ENCODE measurements around the gene KIAA1671. TPM values are rescaled to one million over a fixed set of nuclear protein-coding genes. Genes with fewer than 3 reads are reported as not detected.

Gene KIAA1671
- total RNA-seq, 1 experiment from 2014 or later, result 12.8 TPM

DNA sequence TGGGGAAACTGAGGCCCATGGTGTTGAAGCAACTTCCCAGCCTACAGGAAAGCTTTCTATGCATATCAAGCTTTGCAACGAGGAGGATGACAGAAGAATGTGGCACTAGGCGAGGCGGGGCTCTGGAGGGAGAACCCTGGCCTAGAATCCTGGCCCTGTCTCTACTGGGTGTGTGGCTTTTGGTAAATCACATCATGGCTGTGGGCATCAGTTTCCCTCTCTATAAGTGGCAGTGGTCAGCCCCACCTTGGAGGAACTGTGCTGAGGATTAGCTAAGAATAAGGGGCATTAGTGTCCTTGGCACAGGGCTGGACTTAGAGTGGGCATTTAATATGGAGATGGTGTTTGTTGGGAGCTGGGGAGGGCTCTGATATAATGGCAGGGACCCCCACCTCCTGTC, 124.5 kb downstream of the KIAA1671 start:
- Histone ChIP-seq H3K27me3 (replicated peaks; ENCODE audit: insufficient read depth, low read depth, low read length, poor library complexity) (no peaks in the 10 kb centered on the region), H3K9me3 (ENCODE audit: low read depth, low read length, poor library complexity, severe bottlenecking) (no peaks in the 10 kb centered on the region), H3K27ac (ENCODE audit: low read depth, low read length, poor library complexity, severe bottlenecking) (no peak overlapping the region), H3K4me3 (ENCODE audit: low read depth, low read length, poor library complexity, severe bottlenecking) (no peak overlapping the region), H3K36me3 (ENCODE audit: insufficient read depth, low read length, poor library complexity, severe bottlenecking) (no peaks in the 10 kb centered on the region), H3K4me1 (ENCODE audit: insufficient read depth, low read length, poor library complexity, severe bottlenecking) (no peaks in the 10 kb centered on the region)
- intact Hi-C loops (cut with micrococcal nuclease; ENCODE audit: unreplicated experiment), result loop anchor here (10.0 kb wide), 1 partner anchor 258 kb away; no protein-coding TSS in a partner anchor
- BruUV-seq (replicated peaks), result no TSS peak
- ChIA-PET CTCF (no interaction called here), POLR2A (ENCODE audit: low non-redundant PET) (interaction anchor here (0.6 kb wide), 1 partner anchor 664 kb away, joined by 5 read pairs; no protein-coding TSS in a partner anchor)
- DNase-seq (ENCODE audit: low spot score), result no peak
- TF ChIP-seq, protein P1, sequence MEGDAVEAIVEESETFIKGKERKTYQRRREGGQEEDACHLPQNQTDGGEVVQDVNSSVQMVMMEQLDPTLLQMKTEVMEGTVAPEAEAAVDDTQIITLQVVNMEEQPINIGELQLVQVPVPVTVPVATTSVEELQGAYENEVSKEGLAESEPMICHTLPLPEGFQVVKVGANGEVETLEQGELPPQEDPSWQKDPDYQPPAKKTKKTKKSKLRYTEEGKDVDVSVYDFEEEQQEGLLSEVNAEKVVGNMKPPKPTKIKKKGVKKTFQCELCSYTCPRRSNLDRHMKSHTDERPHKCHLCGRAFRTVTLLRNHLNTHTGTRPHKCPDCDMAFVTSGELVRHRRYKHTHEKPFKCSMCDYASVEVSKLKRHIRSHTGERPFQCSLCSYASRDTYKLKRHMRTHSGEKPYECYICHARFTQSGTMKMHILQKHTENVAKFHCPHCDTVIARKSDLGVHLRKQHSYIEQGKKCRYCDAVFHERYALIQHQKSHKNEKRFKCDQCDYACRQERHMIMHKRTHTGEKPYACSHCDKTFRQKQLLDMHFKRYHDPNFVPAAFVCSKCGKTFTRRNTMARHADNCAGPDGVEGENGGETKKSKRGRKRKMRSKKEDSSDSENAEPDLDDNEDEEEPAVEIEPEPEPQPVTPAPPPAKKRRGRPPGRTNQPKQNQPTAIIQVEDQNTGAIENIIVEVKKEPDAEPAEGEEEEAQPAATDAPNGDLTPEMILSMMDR (conservative IDR thresholded peaks at IDR 0.05; ENCODE audit: low read depth, low read length), result no peak
- TF ChIP-seq EZH2 (IDR thresholded peaks at IDR 0.05; ENCODE audit: borderline replicate concordance, low read depth, low read length, poor library complexity, severe bottlenecking), result no peak

DNA sequence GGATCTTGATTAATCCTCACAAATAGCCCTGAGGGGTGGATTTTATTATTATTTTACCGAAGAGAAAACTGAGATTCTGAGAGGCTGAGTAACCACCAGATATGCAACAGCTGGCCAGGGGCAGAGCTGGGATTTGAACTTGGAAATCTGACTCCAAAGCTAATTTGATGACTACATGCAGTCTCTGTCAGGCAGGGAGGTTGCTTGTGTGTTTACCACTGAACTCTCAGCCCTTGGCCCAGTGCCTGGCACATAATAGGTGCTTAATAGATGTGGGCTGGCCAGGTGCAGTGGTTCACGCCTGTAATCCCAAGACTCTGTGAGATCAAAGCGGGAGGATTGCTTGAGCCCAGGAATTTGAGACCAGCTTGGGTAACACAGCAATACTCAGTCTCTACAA, 125.4 kb downstream of the KIAA1671 start:
- CTCF ChIA-PET, result no interaction called here

DNA sequence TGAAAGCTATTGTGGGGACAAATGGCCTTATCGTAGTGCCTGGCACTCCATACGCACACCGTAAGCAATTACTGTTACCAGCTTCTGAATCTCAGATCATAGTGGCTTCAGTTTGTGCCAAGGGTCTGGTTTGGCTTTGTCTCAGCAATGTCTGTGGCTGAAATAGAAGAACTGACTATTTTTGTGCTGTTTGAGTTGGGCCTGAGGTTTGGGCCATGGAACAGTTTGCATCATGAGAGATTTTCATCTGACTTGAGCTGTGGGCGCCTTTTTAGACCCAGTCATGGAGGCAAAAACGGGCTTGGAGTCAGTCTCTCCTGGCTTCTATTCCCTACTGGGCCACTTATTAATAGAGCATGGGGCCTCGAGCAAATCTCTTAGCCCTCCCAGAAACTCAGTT, 126.1 kb downstream of the KIAA1671 start:
- BruUV-seq (replicated peaks), result no TSS peak
- H3K9me3 ChIP-seq (ENCODE audit: low read depth, low read length, poor library complexity, severe bottlenecking), result no peaks in the 10 kb centered on the region
- intact Hi-C loops (cut with micrococcal nuclease; ENCODE audit: unreplicated experiment), result loop anchor here (10.0 kb wide), 1 partner anchor 256 kb away; no protein-coding TSS in a partner anchor
- H3K27ac ChIP-seq (ENCODE audit: low read depth, low read length, poor library complexity, severe bottlenecking), result no peak overlapping the region
- no peak for DNase-seq (ENCODE audit: low spot score)
- ChIA-PET CTCF (no interaction called here), POLR2A (ENCODE audit: low non-redundant PET) (no interaction called here)
- H3K36me3 ChIP-seq (ENCODE audit: insufficient read depth, low read length, poor library complexity, severe bottlenecking), result no peaks in the 10 kb centered on the region
- TF ChIP-seq, protein P1 (conservative IDR thresholded peaks at IDR 0.05; ENCODE audit: low read depth, low read length), result no peak
- TF ChIP-seq EZH2 (IDR thresholded peaks at IDR 0.05; ENCODE audit: borderline replicate concordance, low read depth, low read length, poor library complexity, severe bottlenecking), result no peak
- no peaks in the 10 kb centered on the region for H3K27me3 ChIP-seq (replicated peaks; ENCODE audit: insufficient read depth, low read depth, low read length, poor library complexity)
- no peaks in the 10 kb centered on the region for H3K4me1 ChIP-seq (ENCODE audit: insufficient read depth, low read length, poor library complexity, severe bottlenecking)
- no peak overlapping the region for H3K4me3 ChIP-seq (ENCODE audit: low read depth, low read length, poor library complexity, severe bottlenecking)

More for the DNA sequence above, 125.4 kb downstream of the KIAA1671 start:
- Histone ChIP-seq H3K27ac (ENCODE audit: low read depth, low read length, poor library complexity, severe bottlenecking) (no peak overlapping the region), H3K27me3 (replicated peaks; ENCODE audit: insufficient read depth, low read depth, low read length, poor library complexity) (no peaks in the 10 kb centered on the region), H3K9me3 (ENCODE audit: low read depth, low read length, poor library complexity, severe bottlenecking) (no peaks in the 10 kb centered on the region), H3K36me3 (ENCODE audit: insufficient read depth, low read length, poor library complexity, severe bottlenecking) (no peaks in the 10 kb centered on the region), H3K4me1 (ENCODE audit: insufficient read depth, low read length, poor library complexity, severe bottlenecking) (no peaks in the 10 kb centered on the region), H3K4me3 (ENCODE audit: low read depth, low read length, poor library complexity, severe bottlenecking) (no peak overlapping the region)
- TF ChIP-seq EZH2 (IDR thresholded peaks at IDR 0.05; ENCODE audit: borderline replicate concordance, low read depth, low read length, poor library complexity, severe bottlenecking), result no peak
- TF ChIP-seq, protein P1 (conservative IDR thresholded peaks at IDR 0.05; ENCODE audit: low read depth, low read length), result no peak
- DNase-seq (ENCODE audit: low spot score), result no peak
- POLR2A ChIA-PET (ENCODE audit: low non-redundant PET), result no interaction called here
- intact Hi-C loops (cut with micrococcal nuclease; ENCODE audit: unreplicated experiment), result loop anchor here (10.0 kb wide), 1 partner anchor 257 kb away; no protein-coding TSS in a partner anchor
- BruUV-seq (replicated peaks), result no TSS peak

Measured in A673 (cell line).